GM06990 (cell line): ENCODE measurements around the gene SDHAF4.

Source experiments
- DNase-seq: peaks from one replicate; pipeline ENCODE4 v3.0.0-alpha.2; 2011; ENCODE audit not compliant: insufficient read length; ENCODE audit errors: extremely low read depth
- H3K27me3 ChIP-seq: replicated peaks from 2 replicates; pipeline ENCODE4 v1.6.0; 2011; ENCODE audit warnings: low read length; ENCODE audit not compliant: control insufficient read depth, insufficient read depth
- H3K36me3 ChIP-seq: 2 replicates; pipeline ENCODE4 v1.5.1; 2011; ENCODE audit warnings: low read length; ENCODE audit not compliant: control insufficient read depth, insufficient read depth
- H3K4me3 ChIP-seq: replicated peaks from 2 replicates; pipeline ENCODE4 v1.5.1; 2011; ENCODE audit warnings: low read depth, mild to moderate bottlenecking, control low read depth, low read length
- CTCF ChIP-seq: IDR thresholded peaks from 2 replicates; pipeline ENCODE4 v1.5.1; 2011; ENCODE audit warnings: low read length, control low read depth, mild to moderate bottlenecking, inconsistent platforms; ENCODE audit not compliant: insufficient read depth, poor library complexity, severe bottlenecking

Gene SDHAF4

DNA sequence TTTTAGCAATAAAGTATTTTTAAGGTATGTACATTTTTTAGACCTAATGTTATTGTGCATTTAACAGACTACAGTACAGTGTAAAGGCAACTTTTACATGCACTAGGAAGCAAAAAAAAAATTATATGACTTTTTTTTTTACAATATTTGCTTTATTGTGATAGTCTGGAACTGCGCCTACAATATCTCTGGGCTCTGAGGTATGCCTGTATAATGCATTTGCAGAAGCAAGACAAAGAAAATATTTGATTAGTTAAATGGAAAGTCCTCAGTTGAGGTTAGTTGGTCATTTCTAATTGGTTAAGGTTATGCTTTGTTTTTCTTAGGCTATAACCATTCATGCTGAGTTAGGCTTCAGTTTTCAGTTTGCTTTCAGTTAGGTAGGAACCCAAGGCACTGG lies 54.0 kb downstream of the SDHAF4 start:
- DNase-seq = no peak
- no peaks in the 10 kb centered on the region for H3K27me3 ChIP-seq
- no peak overlapping the region for H3K4me3 ChIP-seq

GRCh38 chr6:70622461-70622860 lies 55.7 kb downstream of the SDHAF4 start:
- no peak for TF ChIP-seq CTCF

More for the DNA sequence above, 54.0 kb downstream of the SDHAF4 start:
- no peak for TF ChIP-seq CTCF
- H3K36me3 ChIP-seq = no peaks in the 10 kb centered on the region

GRCh38 chr6:70625436-70625835 lies 58.7 kb downstream of the SDHAF4 start:
- TF ChIP-seq CTCF = no peak
- Histone ChIP-seq H3K4me3 (no peak overlapping the region), H3K36me3 (no peaks in the 10 kb centered on the region), H3K27me3 (no peaks in the 10 kb centered on the region)
- no peak for DNase-seq

More at GRCh38 chr6:70622461-70622860, 55.7 kb downstream of the SDHAF4 start:
- no peak for DNase-seq
- H3K36me3 ChIP-seq = no peaks in the 10 kb centered on the region
- H3K4me3 ChIP-seq = no peak overlapping the region
- H3K27me3 ChIP-seq = no peaks in the 10 kb centered on the region

DNA sequence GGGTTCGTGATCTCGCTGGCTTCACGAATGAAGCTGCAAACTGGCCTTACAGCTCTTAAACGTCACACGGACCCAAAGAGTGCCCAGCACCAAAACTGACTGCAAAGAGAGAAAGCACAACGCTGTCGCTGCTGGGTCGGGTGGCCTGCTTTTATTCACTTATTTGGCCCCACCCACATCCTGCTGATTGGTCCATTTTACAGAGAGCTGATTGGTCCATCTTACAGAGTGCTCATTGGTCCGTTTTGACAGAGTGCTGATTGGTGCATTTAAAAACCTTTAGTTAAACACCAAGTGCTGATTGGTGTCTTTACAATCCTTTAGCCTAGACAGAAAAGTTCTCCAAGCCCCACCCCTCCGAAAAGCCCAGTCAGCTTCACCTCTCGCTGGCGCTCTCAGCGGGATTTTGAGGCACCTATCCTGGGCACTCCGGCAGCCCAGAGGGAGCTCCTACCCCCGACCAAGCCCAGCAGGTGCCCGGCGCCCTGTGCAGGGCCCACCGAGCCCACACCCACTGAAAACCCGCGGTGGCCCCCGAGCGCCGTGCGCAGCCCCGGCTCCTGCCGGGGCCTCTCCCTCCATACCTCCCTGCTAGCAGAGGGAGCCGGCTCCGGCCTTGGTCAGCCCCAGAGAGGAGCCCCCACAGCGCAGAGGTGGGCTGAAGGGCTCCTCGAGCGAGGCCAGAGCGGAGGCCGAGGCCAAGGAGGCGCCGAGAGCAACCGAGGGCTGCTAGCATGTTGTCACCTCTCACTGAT lies 60.9 kb downstream of the SDHAF4 start:
- DNase-seq = no peak
- H3K36me3 ChIP-seq = no peaks in the 10 kb centered on the region
- no peak for TF ChIP-seq CTCF
- H3K4me3 ChIP-seq = no peak overlapping the region
- H3K27me3 ChIP-seq = no peaks in the 10 kb centered on the region

DNA sequence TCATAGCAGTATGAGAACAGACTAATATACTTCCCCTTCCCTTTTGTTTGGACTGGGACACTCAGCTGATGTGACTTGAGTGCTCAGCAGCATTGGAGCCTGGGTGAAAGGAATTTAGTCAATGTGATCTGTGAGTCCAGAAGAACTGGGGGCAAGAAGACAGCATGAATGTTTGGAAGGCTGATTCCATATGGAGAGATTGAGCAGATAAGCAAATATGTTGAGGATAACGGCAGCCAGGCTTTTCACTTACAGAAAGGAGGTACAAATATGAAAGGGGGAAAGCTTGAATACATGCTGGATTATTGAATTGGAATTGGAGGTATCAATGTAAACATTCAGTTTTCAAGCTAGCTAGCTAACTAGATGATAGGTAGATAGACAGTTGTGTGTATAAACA lies 63.2 kb downstream of the SDHAF4 start:
- TF ChIP-seq CTCF = no peak
- no peaks in the 10 kb centered on the region for H3K27me3 ChIP-seq
- H3K4me3 ChIP-seq = no peak overlapping the region
- no peaks in the 10 kb centered on the region for H3K36me3 ChIP-seq
- DNase-seq = no peak

DNA sequence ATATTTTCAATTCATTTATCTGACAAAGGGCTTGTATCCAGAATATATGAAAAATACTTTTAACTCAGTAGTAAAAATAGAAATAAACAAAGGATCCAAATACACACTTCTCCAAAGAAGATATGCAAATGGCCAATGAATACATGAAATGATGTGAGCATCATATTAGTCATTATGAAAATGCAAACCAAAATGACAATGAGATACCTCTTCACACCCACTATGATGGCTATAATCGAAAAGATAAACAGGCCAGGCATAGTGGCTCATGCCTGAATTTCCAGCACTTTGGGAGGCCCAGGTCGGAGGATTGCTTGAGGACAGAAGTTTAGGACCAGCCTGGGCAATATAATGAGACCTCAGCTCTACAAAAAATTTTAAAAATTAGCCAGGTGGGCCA lies 67.1 kb downstream of the SDHAF4 start:
- no peak overlapping the region for H3K4me3 ChIP-seq
- no peak for DNase-seq
- no peaks in the 10 kb centered on the region for H3K27me3 ChIP-seq
- no peaks in the 10 kb centered on the region for H3K36me3 ChIP-seq
- TF ChIP-seq CTCF = no peak
